ENCODE data around the gene MNAT1.

The MNAT1 gene

DNA sequence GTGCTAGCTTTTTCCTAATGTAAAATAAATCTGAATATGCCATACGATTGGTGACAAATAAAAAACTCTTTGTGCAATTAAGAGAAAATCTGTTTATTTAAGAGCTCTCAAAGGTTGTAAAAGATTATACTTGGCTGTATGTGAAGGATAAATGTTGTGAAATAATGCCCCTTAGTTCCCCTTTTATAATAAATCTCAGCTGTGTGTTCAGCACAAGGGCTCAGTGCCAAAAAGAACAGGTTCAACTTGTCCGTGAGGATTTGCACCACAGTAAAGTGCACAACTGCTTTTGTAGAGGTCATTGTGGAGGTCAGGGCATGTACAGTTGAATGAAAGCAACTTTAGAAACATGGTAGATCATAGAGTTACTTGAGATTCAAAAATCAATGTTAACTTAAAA lies 127.7 kb downstream of the MNAT1 start:
- no peak overlapping the region for H3K4me3 ChIP-seq (ENCODE audit: control insufficient read depth, low read depth, low read length)
- no peak for DNase-seq (ENCODE audit: low read depth)
- TF ChIP-seq, protein P1, sequence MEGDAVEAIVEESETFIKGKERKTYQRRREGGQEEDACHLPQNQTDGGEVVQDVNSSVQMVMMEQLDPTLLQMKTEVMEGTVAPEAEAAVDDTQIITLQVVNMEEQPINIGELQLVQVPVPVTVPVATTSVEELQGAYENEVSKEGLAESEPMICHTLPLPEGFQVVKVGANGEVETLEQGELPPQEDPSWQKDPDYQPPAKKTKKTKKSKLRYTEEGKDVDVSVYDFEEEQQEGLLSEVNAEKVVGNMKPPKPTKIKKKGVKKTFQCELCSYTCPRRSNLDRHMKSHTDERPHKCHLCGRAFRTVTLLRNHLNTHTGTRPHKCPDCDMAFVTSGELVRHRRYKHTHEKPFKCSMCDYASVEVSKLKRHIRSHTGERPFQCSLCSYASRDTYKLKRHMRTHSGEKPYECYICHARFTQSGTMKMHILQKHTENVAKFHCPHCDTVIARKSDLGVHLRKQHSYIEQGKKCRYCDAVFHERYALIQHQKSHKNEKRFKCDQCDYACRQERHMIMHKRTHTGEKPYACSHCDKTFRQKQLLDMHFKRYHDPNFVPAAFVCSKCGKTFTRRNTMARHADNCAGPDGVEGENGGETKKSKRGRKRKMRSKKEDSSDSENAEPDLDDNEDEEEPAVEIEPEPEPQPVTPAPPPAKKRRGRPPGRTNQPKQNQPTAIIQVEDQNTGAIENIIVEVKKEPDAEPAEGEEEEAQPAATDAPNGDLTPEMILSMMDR (IDR thresholded peaks at IDR 0.05; ENCODE audit: control insufficient read depth, insufficient read depth, low read depth, low read length, missing control alignments) = no peak

DNA sequence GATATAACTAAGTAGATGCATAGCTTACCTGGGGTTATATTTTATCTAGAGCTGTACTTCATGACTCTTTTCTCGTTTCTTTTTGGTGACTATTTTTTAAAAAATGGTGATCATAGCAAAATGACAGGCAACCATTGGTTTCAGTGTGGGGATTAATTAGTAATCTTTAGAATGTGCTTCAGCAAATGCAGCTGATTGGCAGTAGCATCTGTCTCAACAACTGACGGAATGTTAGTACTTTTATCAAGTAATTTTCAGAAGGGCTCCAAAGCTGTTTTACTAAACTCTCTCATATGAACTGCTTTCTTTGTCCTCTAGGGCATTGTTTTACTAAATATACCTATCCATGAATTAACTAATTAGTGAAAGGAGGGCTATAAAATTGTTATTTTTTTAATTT lies 128.7 kb downstream of the MNAT1 start:
- H3K4me3 ChIP-seq (ENCODE audit: control insufficient read depth, low read depth, low read length) = no peak overlapping the region
- DNase-seq (ENCODE audit: low read depth) = no peak
- TF ChIP-seq, protein P1 (IDR thresholded peaks at IDR 0.05; ENCODE audit: control insufficient read depth, insufficient read depth, low read depth, low read length, missing control alignments) = no peak

DNA sequence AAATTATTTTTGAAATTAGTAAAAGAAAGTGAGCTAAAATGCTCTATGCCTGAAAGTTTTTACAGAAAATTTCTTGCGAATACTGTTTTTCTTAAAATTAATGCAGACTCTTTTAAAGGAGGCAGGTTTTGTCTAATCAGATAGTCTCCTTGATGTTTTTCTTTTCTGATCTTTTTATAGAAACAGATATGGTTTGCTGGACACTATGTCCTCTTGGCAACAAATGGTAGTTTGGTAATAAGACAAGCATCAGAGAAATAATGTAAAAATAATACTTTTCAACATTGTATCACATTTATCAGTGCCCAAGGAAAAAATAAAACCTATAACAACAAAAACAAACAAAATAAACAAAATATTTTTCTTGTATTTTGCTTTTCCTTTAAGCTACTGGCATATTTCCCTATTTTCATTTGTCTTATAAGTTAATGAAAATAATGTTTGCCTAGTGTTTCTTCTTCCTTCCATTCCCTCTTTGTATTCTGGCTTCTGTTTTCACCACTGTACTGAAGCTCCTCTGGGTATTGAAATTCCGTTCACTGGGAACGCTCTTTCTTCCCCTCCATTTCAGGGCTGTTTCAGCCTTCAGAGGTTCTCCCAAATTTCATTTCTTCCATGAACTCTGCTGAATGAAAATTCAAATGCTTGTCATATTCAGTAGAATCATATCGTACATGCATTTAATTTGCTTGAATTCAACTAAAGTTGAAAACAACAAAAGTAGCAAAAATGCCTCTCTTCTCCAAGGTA lies 131.0 kb downstream of the MNAT1 start:
- no peak overlapping the region for H3K4me3 ChIP-seq (ENCODE audit: control insufficient read depth, low read depth, low read length)
- TF ChIP-seq, protein P1 (IDR thresholded peaks at IDR 0.05; ENCODE audit: control insufficient read depth, insufficient read depth, low read depth, low read length, missing control alignments) = no peak
- no peak for DNase-seq (ENCODE audit: low read depth)

DNA sequence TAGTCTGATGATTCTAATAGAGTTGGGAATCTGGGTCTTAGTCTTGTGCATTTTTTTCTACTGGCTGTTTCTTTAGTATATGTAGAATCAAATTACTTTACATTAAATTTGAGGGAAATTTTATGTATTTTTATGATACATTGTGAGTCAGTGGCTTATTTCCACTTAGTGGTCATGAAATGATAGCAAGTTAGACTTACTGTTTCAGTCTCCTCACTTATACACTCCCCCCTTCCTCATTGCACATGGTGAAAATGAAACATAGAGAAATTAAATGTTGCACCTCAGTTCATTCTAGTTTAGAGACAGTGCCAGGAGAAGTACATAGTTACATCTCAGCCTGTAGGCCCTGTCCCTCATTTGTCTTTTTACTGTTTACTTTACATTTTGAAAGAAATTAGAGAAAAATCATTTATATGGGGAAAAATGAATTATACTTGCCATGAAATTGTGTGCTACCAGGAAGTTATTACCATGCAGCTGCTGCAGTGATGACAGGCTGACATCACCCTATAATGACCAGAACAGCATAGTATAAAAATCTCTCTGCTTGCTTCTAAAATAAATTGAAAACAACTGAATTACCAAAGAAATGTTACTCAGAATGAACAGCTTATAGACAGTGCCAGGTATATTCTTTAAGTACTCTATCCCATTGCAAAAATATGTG lies 133.1 kb downstream of the MNAT1 start:
- TF ChIP-seq, protein P1 (IDR thresholded peaks at IDR 0.05; ENCODE audit: control insufficient read depth, insufficient read depth, low read depth, low read length, missing control alignments) = no peak
- DNase-seq (ENCODE audit: low read depth) = no peak
- H3K4me3 ChIP-seq (ENCODE audit: control insufficient read depth, low read depth, low read length) = no peak overlapping the region

DNA sequence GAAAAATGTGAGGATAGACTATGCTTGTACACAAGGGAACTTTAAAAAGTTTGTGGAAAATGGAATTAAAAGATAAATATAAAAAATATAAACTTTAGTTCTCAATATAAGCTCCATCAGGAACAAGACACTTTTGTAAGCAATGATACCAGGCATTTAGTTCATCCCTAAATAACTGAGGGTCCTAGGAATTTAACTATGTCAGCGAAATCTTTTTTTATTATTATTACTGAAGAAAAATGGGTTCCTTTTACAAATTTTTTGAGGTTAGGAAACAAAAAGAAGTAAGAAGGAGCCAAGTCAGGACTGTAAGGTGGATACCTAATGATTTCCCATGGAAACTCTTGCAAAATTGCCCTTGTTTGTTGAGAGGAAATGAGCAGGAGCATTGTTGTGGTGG lies 143.6 kb downstream of the MNAT1 start:
- DNase-seq (ENCODE audit: low read depth) = no peak
- TF ChIP-seq, protein P1 (IDR thresholded peaks at IDR 0.05; ENCODE audit: control insufficient read depth, insufficient read depth, low read depth, low read length, missing control alignments) = no peak
- H3K4me3 ChIP-seq (ENCODE audit: control insufficient read depth, low read depth, low read length) = no peak overlapping the region

DNA sequence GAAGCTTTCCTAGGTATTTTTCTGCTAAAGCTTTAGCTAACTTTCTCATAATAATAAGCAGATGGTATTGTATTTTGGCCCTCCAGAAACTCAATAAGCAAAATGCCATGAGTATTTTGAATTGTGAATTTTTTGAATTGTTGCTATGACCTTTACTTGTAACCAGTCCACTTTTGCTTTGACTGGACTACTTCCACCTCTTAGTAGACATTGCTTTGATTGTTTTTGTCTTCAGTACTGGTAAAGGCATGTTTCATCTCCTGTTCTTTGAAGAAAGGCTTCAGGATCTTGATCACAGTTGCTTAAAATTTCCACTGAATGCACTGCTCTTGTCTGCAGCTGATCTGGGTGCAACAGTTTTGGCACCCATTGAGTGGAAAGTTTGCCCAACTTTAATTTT lies 144.0 kb downstream of the MNAT1 start:
- DNase-seq (ENCODE audit: low read depth) = no peak
- H3K4me3 ChIP-seq (ENCODE audit: control insufficient read depth, low read depth, low read length) = no peak overlapping the region
- TF ChIP-seq, protein P1 (IDR thresholded peaks at IDR 0.05; ENCODE audit: control insufficient read depth, insufficient read depth, low read depth, low read length, missing control alignments) = no peak
